ENCODE measurements around the gene CLSTN2. TPM values are rescaled to one million over a fixed set of nuclear protein-coding genes. Genes with fewer than 3 reads are reported as not detected.

Gene CLSTN2
- total RNA-seq, 2 donors from 2014 or later: 0.08 TPM; not detected in 1

- Mint-ChIP-seq H3K36me3 (ENCODE audit: low read depth) (no peaks in the 10 kb centered on the region), H3K9me3 (no peaks in the 10 kb centered on the region), H3K4me1 (no peaks in the 10 kb centered on the region), H3K27ac (no peak overlapping the region), H3K4me3 (no peak overlapping the region), H3K27me3 (peaks cover 6% of the 10 kb centered on the region)
- no peak for ATAC-seq (replicated peaks)
Observed at GRCh38 chr3:140433431-140433830, 498.4 kb downstream of the CLSTN2 start.

GRCh38 chr3:140434261-140434905, 499.4 kb downstream of the CLSTN2 start:
- H3K27ac Mint-ChIP-seq: no peak overlapping the region
- no peaks in the 10 kb centered on the region for H3K4me1 Mint-ChIP-seq
- no peaks in the 10 kb centered on the region for H3K9me3 Mint-ChIP-seq
- H3K27me3 Mint-ChIP-seq: peaks cover under 1% of the 10 kb centered on the region
- no peak overlapping the region for H3K4me3 Mint-ChIP-seq
- no peaks in the 10 kb centered on the region for H3K36me3 Mint-ChIP-seq (ENCODE audit: low read depth)
- ATAC-seq (replicated peaks): no peak

- H3K9me3 Mint-ChIP-seq: no peaks in the 10 kb centered on the region
- H3K36me3 Mint-ChIP-seq (ENCODE audit: low read depth): no peaks in the 10 kb centered on the region
- ATAC-seq (replicated peaks): no peak
- no peak overlapping the region for H3K4me3 Mint-ChIP-seq
- H3K4me1 Mint-ChIP-seq: no peaks in the 10 kb centered on the region
- peaks cover 3% of the 10 kb centered on the region for H3K27me3 Mint-ChIP-seq
- H3K27ac Mint-ChIP-seq: no peak overlapping the region
Observed at GRCh38 chr3:140436421-140436820, 501.4 kb downstream of the CLSTN2 start.

GRCh38 chr3:140438736-140439470, 503.9 kb downstream of the CLSTN2 start:
- H3K36me3 Mint-ChIP-seq (ENCODE audit: low read depth): no peaks in the 10 kb centered on the region
- ATAC-seq (replicated peaks): no peak
- H3K9me3 Mint-ChIP-seq: no peaks in the 10 kb centered on the region
- no peak overlapping the region for H3K27ac Mint-ChIP-seq
- no peak overlapping the region for H3K4me3 Mint-ChIP-seq
- no peaks in the 10 kb centered on the region for H3K4me1 Mint-ChIP-seq
- peaks cover 3% of the 10 kb centered on the region for H3K27me3 Mint-ChIP-seq

- Mint-ChIP-seq H3K9me3 (no peaks in the 10 kb centered on the region), H3K4me3 (no peak overlapping the region), H3K27ac (no peak overlapping the region), H3K27me3 (peaks cover 3% of the 10 kb centered on the region), H3K36me3 (ENCODE audit: low read depth) (no peaks in the 10 kb centered on the region), H3K4me1 (no peaks in the 10 kb centered on the region)
- ATAC-seq (replicated peaks): no peak
Observed at GRCh38 chr3:140439527-140439926, 504.5 kb downstream of the CLSTN2 start.

- peaks cover 3% of the 10 kb centered on the region for H3K27me3 Mint-ChIP-seq
- no peaks in the 10 kb centered on the region for H3K9me3 Mint-ChIP-seq
- H3K4me1 Mint-ChIP-seq: no peaks in the 10 kb centered on the region
- no peaks in the 10 kb centered on the region for H3K36me3 Mint-ChIP-seq (ENCODE audit: low read depth)
- H3K4me3 Mint-ChIP-seq: no peak overlapping the region
- ATAC-seq (replicated peaks): no peak
- H3K27ac Mint-ChIP-seq: no peak overlapping the region
Observed at GRCh38 chr3:140440446-140440845, 505.5 kb downstream of the CLSTN2 start.

GRCh38 chr3:140441006-140441405, 506.0 kb downstream of the CLSTN2 start:
- Mint-ChIP-seq H3K4me1 (no peaks in the 10 kb centered on the region), H3K27ac (no peak overlapping the region), H3K9me3 (no peaks in the 10 kb centered on the region), H3K4me3 (no peak overlapping the region), H3K27me3 (peaks cover 3% of the 10 kb centered on the region), H3K36me3 (ENCODE audit: low read depth) (no peaks in the 10 kb centered on the region)
- ATAC-seq (replicated peaks): no peak

- Mint-ChIP-seq H3K36me3 (ENCODE audit: low read depth) (no peaks in the 10 kb centered on the region), H3K27me3 (peaks cover 5% of the 10 kb centered on the region), H3K4me3 (no peak overlapping the region), H3K9me3 (no peaks in the 10 kb centered on the region), H3K27ac (no peak overlapping the region), H3K4me1 (no peaks in the 10 kb centered on the region)
- ATAC-seq (replicated peaks): no peak
Observed at GRCh38 chr3:140442621-140443020, 507.6 kb downstream of the CLSTN2 start.

GRCh38 chr3:140443073-140443472, 508.1 kb downstream of the CLSTN2 start:
- Mint-ChIP-seq H3K36me3 (ENCODE audit: low read depth) (no peaks in the 10 kb centered on the region), H3K9me3 (no peaks in the 10 kb centered on the region), H3K4me3 (no peak overlapping the region), H3K4me1 (no peaks in the 10 kb centered on the region), H3K27me3 (peaks cover 7% of the 10 kb centered on the region), H3K27ac (no peak overlapping the region)
- no peak for ATAC-seq (replicated peaks)

- Mint-ChIP-seq H3K36me3 (ENCODE audit: low read depth) (no peaks in the 10 kb centered on the region), H3K27ac (no peak overlapping the region), H3K4me3 (no peak overlapping the region), H3K27me3 (peaks cover 7% of the 10 kb centered on the region), H3K4me1 (no peaks in the 10 kb centered on the region), H3K9me3 (no peaks in the 10 kb centered on the region)
- ATAC-seq (replicated peaks): no peak
Observed at GRCh38 chr3:140443806-140444205, 508.8 kb downstream of the CLSTN2 start.

- Mint-ChIP-seq H3K4me1 (no peaks in the 10 kb centered on the region), H3K27me3 (peaks cover 3% of the 10 kb centered on the region), H3K36me3 (ENCODE audit: low read depth) (no peaks in the 10 kb centered on the region), H3K9me3 (no peaks in the 10 kb centered on the region), H3K4me3 (no peak overlapping the region), H3K27ac (no peak overlapping the region)
- ATAC-seq (replicated peaks): no peak
Observed at GRCh38 chr3:140446734-140447133, 511.7 kb downstream of the CLSTN2 start.

- Mint-ChIP-seq H3K27me3 (peaks cover 3% of the 10 kb centered on the region), H3K4me1 (no peaks in the 10 kb centered on the region), H3K36me3 (ENCODE audit: low read depth) (no peaks in the 10 kb centered on the region), H3K4me3 (no peak overlapping the region), H3K27ac (no peak overlapping the region), H3K9me3 (no peaks in the 10 kb centered on the region)
- ATAC-seq (replicated peaks): no peak
Observed at GRCh38 chr3:140447136-140447535, 512.2 kb downstream of the CLSTN2 start.

- H3K4me1 Mint-ChIP-seq: no peaks in the 10 kb centered on the region
- H3K4me3 Mint-ChIP-seq: no peak overlapping the region
- peaks cover 3% of the 10 kb centered on the region for H3K27me3 Mint-ChIP-seq
- H3K36me3 Mint-ChIP-seq (ENCODE audit: low read depth): no peaks in the 10 kb centered on the region
- H3K9me3 Mint-ChIP-seq: no peaks in the 10 kb centered on the region
- ATAC-seq (replicated peaks): no peak
- H3K27ac Mint-ChIP-seq: no peak overlapping the region
Observed at GRCh38 chr3:140448001-140448400, 513.0 kb downstream of the CLSTN2 start.

- Mint-ChIP-seq H3K27ac (no peak overlapping the region), H3K4me1 (no peaks in the 10 kb centered on the region), H3K9me3 (no peaks in the 10 kb centered on the region), H3K36me3 (ENCODE audit: low read depth) (no peaks in the 10 kb centered on the region), H3K4me3 (no peak overlapping the region), H3K27me3 (peaks cover 3% of the 10 kb centered on the region)
- no peak for ATAC-seq (replicated peaks)
Observed at GRCh38 chr3:140449413-140450256, 514.6 kb downstream of the CLSTN2 start.

- no peak overlapping the region for H3K4me3 Mint-ChIP-seq
- no peaks in the 10 kb centered on the region for H3K9me3 Mint-ChIP-seq
- H3K27ac Mint-ChIP-seq: no peak overlapping the region
- H3K36me3 Mint-ChIP-seq (ENCODE audit: low read depth): no peaks in the 10 kb centered on the region
- no peak for ATAC-seq (replicated peaks)
- no peaks in the 10 kb centered on the region for H3K27me3 Mint-ChIP-seq
- no peaks in the 10 kb centered on the region for H3K4me1 Mint-ChIP-seq
Observed at GRCh38 chr3:140453750-140454149, 518.8 kb downstream of the CLSTN2 start.

Measured in activated T-helper 17 cell treated with anti-CD3 and anti-CD28 coated beads, Interleukin-2, amount 50 U/mL, for 72 hours (primary cell).